Stomach (tissue), 9 donors: ENCODE results near the gene CAPN9. TPM values are rescaled to one million over a fixed set of nuclear protein-coding genes. Genes with fewer than 3 reads are reported as not detected.

Experiments used
- DNase-seq, 2 donors: peaks; one replicate each; pipeline versions ENCODE4 v3.0.0 to v3.0.0-alpha.2; 2013 to 2019
- H3K27ac ChIP-seq, 5 donors: fragments of 200-600 bp in 4 of 5; sonication (generic) in 4 of 5; one replicate each; pipeline ENCODE4 v1.5.1; 2013 to 2019; ENCODE audit warnings: mild to moderate bottlenecking in 1 of 5, moderate library complexity in 1 of 5
- H3K27me3 ChIP-seq, 3 donors: fragments of 200-600 bp; sonication (generic); one replicate each; pipeline ENCODE4 v1.5.1; 2017 to 2019; ENCODE audit warnings: mixed run types in 1 of 3
- H3K36me3 ChIP-seq, 4 donors: fragments of 200-600 bp; sonication (generic); 1 replicate in 3 of 4; 2 replicates in 1 of 4; pipeline ENCODE4 v1.5.1; 2016 to 2019
- H3K4me1 ChIP-seq, 4 donors: fragments of 200-600 bp; sonication (generic); one replicate each; pipeline ENCODE4 v1.5.1; 2016 to 2019
- H3K4me3 ChIP-seq, 4 donors: fragments of 200-600 bp; sonication (generic) in 3 of 4; one replicate each; pipeline ENCODE4 v1.5.1; 2016 to 2019; ENCODE audit warnings: mild to moderate bottlenecking in 1 of 4
- H3K9me3 ChIP-seq, 4 donors: fragments of 200-600 bp; sonication (generic); one replicate each; pipeline ENCODE4 v1.5.1; 2016 to 2019
- CTCF ChIP-seq, 7 experiments: fragments of 450-650 bp in 4 of 7; fragments of 200-600 bp in 3 of 7; sonication (generic) in 3 of 7; IDR thresholded peaks; one replicate each; pipeline ENCODE4 v1.5.1; 2016 to 2019; ENCODE audit warnings: antibody characterized with exemption in 7 of 7, control low read depth in 2 of 7, mild to moderate bottlenecking in 1 of 7
- EP300 ChIP-seq: sonication (generic); formaldehyde crosslinking; IDR thresholded peaks from one replicate; pipeline ENCODE4 v1.6.1; 2017; ENCODE audit warnings: antibody characterized with exemption
- POLR2A ChIP-seq, 4 donors: fragments of 450-650 bp; IDR thresholded peaks; one replicate each; pipeline ENCODE4 v1.6.1; 2016; ENCODE audit warnings: antibody characterized with exemption in 4 of 4, control low read depth in 2 of 4, mild to moderate bottlenecking in 1 of 4, moderate library complexity in 1 of 4
- POLR2AphosphoS5 ChIP-seq, 3 donors: sonication (generic); formaldehyde crosslinking; IDR thresholded peaks; one replicate each; pipeline ENCODE4 v1.6.1; 2016; ENCODE audit warnings: antibody characterized with exemption in 3 of 3
- WGBS, 5 donors: extraction: QIAGEN DNeasy Blood & Tissue Kit in 3 of 5; methylation state at CpG; one replicate each; pipeline versions ENCODE4 v1.1.5 to v1.1.7; 2013 to 2018; 5-methylcytosine and 5-hydroxymethylcytosine counted together
- intact Hi-C: fragments of 100-400 bp; cut with DNase I; formaldehyde crosslinking; loops from one replicate; pipeline ENCODE4 v1.15.1; 2023; ENCODE audit warnings: low total_unique reads
- polyA plus RNA-seq, 3 donors: library from polyadenylated mRNA; stranded (reverse); fragments of 200-250 nt; gene quantifications; one replicate each; pipeline ENCODE4 v1.2.3, GENCODE V29; 2013
- total RNA-seq, 5 donors: library from RNA; depleted of rRNA; stranded (reverse); fragments of >200 nt; gene quantifications; one replicate each; pipeline versions ENCODE4 v1.1.0 to v1.2.3, GENCODE V29; 2014 to 2016
- donor health status: healthy with polysubstance abuse.
- donor health status: Bipolar disorder and iron deficiency.
- donor health status: healthy.

The CAPN9 gene
- total and polyA plus RNA-seq, 8 donors: 2.6 to 68.3 (median 46.7) TPM

GRCh38 chr1:230832476-230832875 lies 85.3 kb downstream of the CAPN9 start:
- Histone ChIP-seq H3K4me1 (peaks cover 0 to 19% (median 8%) of the 10 kb centered on the region in 4 donors), H3K27ac (no peak overlapping the region), H3K36me3 (peaks cover under 1 to 8% (median 8%) of the 10 kb centered on the region in 4 donors), H3K27me3 (no peaks in the 10 kb centered on the region), H3K4me3 (no peak overlapping the region), H3K9me3 (no peaks in the 10 kb centered on the region)
- DNase-seq: no peak
- intact Hi-C loops: no loop called here
- TF ChIP-seq POLR2A (IDR thresholded peaks at IDR 0.05) (no peak), EP300 (no peak), CTCF (IDR thresholded peaks at IDR 0.05) (no peak), POLR2AphosphoS5 (IDR thresholded peaks at IDR 0.05) (no peak)
- 57 to 86% (median 76%) methylated on average over 1 of the region's 1 CpG for WGBS, 5 donors

GRCh38 chr1:230833511-230833910 lies 86.3 kb downstream of the CAPN9 start:
- intact Hi-C loops: no loop called here
- Histone ChIP-seq H3K27me3 (no peaks in the 10 kb centered on the region), H3K9me3 (no peaks in the 10 kb centered on the region), H3K36me3 (peaks cover 11 to 19% (median 17%) of the 10 kb centered on the region in 4 donors), H3K4me3 (no peak overlapping the region), H3K4me1 (peaks cover 0 to 12% (median 4%) of the 10 kb centered on the region in 4 donors), H3K27ac (no peak overlapping the region)
- DNase-seq: no peak
- TF ChIP-seq EP300 (no peak), POLR2AphosphoS5 (IDR thresholded peaks at IDR 0.05) (no peak), POLR2A (IDR thresholded peaks at IDR 0.05) (no peak), CTCF (IDR thresholded peaks at IDR 0.05) (no peak)
- 80 to 97% (median 94%) methylated on average over 3 of the region's 3 CpGs for WGBS, 5 donors

GRCh38 chr1:230834292-230834691 lies 87.1 kb downstream of the CAPN9 start:
- H3K27ac ChIP-seq: no peak overlapping the region
- 37 to 54% (median 48%) methylated on average over 3 of the region's 3 CpGs for WGBS, 5 donors
- intact Hi-C loops: no loop called here

GRCh38 chr1:230836347-230836746 lies 89.2 kb downstream of the CAPN9 start:
- intact Hi-C loops: no loop called here

More at GRCh38 chr1:230834292-230834691, 87.1 kb downstream of the CAPN9 start:
- TF ChIP-seq POLR2A (IDR thresholded peaks at IDR 0.05) (no peak), EP300 (no peak), POLR2AphosphoS5 (IDR thresholded peaks at IDR 0.05) (no peak), CTCF (IDR thresholded peaks at IDR 0.05) (no peak)
- Histone ChIP-seq H3K4me1 (peaks cover 0 to 11% (median 4%) of the 10 kb centered on the region in 4 donors), H3K4me3 (no peak overlapping the region), H3K27me3 (no peaks in the 10 kb centered on the region), H3K9me3 (no peaks in the 10 kb centered on the region), H3K36me3 (peaks cover 13 to 27% (median 25%) of the 10 kb centered on the region in 4 donors)
- no peak for DNase-seq

More at GRCh38 chr1:230836347-230836746, 89.2 kb downstream of the CAPN9 start:
- Histone ChIP-seq H3K36me3 (peaks cover 13 to 47% (median 41%) of the 10 kb centered on the region in 4 donors), H3K27ac (no peak overlapping the region), H3K4me1 (peaks cover 0 to 18% (median 4%) of the 10 kb centered on the region in 4 donors), H3K4me3 (no peak overlapping the region), H3K9me3 (no peaks in the 10 kb centered on the region), H3K27me3 (no peaks in the 10 kb centered on the region)
- WGBS, 5 donors: 92 to 97% (median 96%) methylated on average over 5 of the region's 5 CpGs
- DNase-seq: no peak
- no peak for TF ChIP-seq POLR2A (IDR thresholded peaks at IDR 0.05)
- TF ChIP-seq EP300: no peak
- no peak for TF ChIP-seq CTCF (IDR thresholded peaks at IDR 0.05)
- no peak for TF ChIP-seq POLR2AphosphoS5 (IDR thresholded peaks at IDR 0.05)
